GM23248 (cell line): Measurements from ENCODE around the gene ZNF564.

Experiments
- EZH2 ChIP-seq: fragments of 200-600 bp; sonication (generic); IDR thresholded peaks from 2 replicates; pipeline ENCODE4 v1.6.1; 2018; ENCODE audit warnings: antibody characterized with exemption, mild to moderate bottlenecking; ENCODE audit not compliant: insufficient read depth, poor library complexity, severe bottlenecking
- EZH2phosphoT487 ChIP-seq: fragments of 200-600 bp; sonication (generic); IDR thresholded peaks from 2 replicates; pipeline ENCODE4 v1.6.1; 2018; ENCODE audit warnings: antibody characterized with exemption, moderate library complexity, mild to moderate bottlenecking, low read depth; ENCODE audit not compliant: insufficient read depth

DNA sequence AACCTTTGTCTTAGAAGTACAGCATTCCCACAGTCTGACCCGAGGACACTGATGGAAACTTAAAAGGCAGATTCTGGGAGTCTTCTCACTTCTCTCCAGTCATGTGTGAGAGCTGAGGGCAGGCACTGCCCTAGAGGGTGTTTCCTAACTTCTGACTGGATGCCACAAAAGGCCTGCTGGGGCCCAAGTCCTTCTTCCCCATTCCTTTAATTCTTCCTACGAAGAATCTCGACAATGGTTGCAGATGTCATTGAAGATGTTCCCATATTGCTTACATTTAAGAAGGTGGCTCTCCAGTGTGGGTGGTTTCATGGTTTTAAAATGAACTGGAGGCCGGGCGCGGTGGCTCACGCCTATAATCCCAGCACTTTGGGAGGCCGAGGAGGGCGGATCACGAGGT is 27.4 kb upstream of the ZNF564 start:
- no peak for TF ChIP-seq EZH2phosphoT487
- no peak for TF ChIP-seq EZH2
